K562 (cell line): Measurements from ENCODE around the gene PMVK. TPM values are rescaled to one million over a fixed set of nuclear protein-coding genes. Genes with fewer than 3 reads are reported as not detected.

Experiments used
- BHLHE40 ChIP-seq: IDR thresholded peaks from 2 replicates; pipeline ENCODE4 v1.6.1; 2011; ENCODE audit warnings: low read length, improper control_type of control experiment
- DMBX1 ChIP-seq: fragments of 250-450 bp; sonication (Bioruptor Pico); IDR thresholded peaks from 2 replicates; pipeline ENCODE4 v1.8.0; 2022; ENCODE audit warnings: inconsistent platforms, mild to moderate bottlenecking, moderate library complexity, borderline replicate concordance
- GTF2A2 ChIP-seq: IDR thresholded peaks from 2 replicates; pipeline ENCODE4 v1.6.1; 2016; ENCODE audit warnings: mild to moderate bottlenecking, missing genetic modification characterization, missing compliant biosample characterization
- HDAC3 ChIP-seq: fragments of 450-650 bp; IDR thresholded peaks from 2 replicates; pipeline ENCODE4 v1.6.1; 2018; ENCODE audit warnings: borderline replicate concordance, mild to moderate bottlenecking, moderate library complexity; ENCODE audit not compliant: partially characterized antibody
- MAZ ChIP-seq, 2 experiments: fragments of 450-650 bp in 1 of 2; sonication (generic) in 1 of 2; formaldehyde crosslinking; IDR thresholded peaks in 1 of 2; conservative IDR thresholded peaks in 1 of 2; 2 replicates each; pipeline versions ENCODE4 v1.4.0 to v1.5.0; 2020; ENCODE audit warnings: mild to moderate bottlenecking in 1 of 2, missing genetic modification reagents in 1 of 2
- NCOA4 ChIP-seq: fragments of 450-650 bp; IDR thresholded peaks from 2 replicates; pipeline ENCODE4 v1.6.1; 2018; ENCODE audit warnings: mild to moderate bottlenecking; ENCODE audit not compliant: partially characterized antibody
- NR2C2 ChIP-seq, 2 experiments: fragments of 200-800 bp in 1 of 2; sonication (Bioruptor generic) in 1 of 2; sonication (generic) in 1 of 2; formaldehyde crosslinking in 1 of 2; IDR thresholded peaks; 2 replicates each; pipeline versions ENCODE4 v1.6.1 to v1.8.0; 2016 to 2022; ENCODE audit warnings: mild to moderate bottlenecking in 1 of 2, missing compliant biosample characterization in 1 of 2, missing genetic modification characterization in 1 of 2, missing genetic modification reagents in 1 of 2
- SMARCA4 ChIP-seq: fragments of 450-650 bp; IDR thresholded peaks from 2 replicates; pipeline ENCODE4 v1.6.1; 2016
- TAF1 ChIP-seq: IDR thresholded peaks from 2 replicates; pipeline ENCODE4 v1.6.1; 2011; ENCODE audit warnings: mild to moderate bottlenecking, low read length, moderate library complexity; ENCODE audit not compliant: insufficient read depth, control insufficient read depth, severe bottlenecking; ENCODE audit errors: extremely low read depth
- TAF7 ChIP-seq: fragments of 450-650 bp; IDR thresholded peaks from 2 replicates; pipeline ENCODE4 v1.6.1; 2016; ENCODE audit warnings: missing genetic modification characterization, missing compliant biosample characterization
- TBL1XR1 ChIP-seq, 2 experiments: IDR thresholded peaks; 2 replicates each; pipeline ENCODE4 v1.6.1; 2012; ENCODE audit warnings: improper control_type of control experiment in 2 of 2, low read length in 2 of 2, mild to moderate bottlenecking in 1 of 2
- TBP ChIP-seq: optimal IDR thresholded peaks from 2 replicates; pipeline ENCODE3; 2011; ENCODE audit warnings: low read depth, low read length, improper control_type of control experiment
- U2AF1 ChIP-seq: fragments of 200-400 bp; formaldehyde crosslinking; optimal IDR thresholded peaks from 2 replicates; pipeline ENCODE3; 2017; ENCODE audit warnings: mild to moderate bottlenecking, low read depth, low read length, moderate library complexity
- ZEB2 ChIP-seq: fragments of 450-650 bp; IDR thresholded peaks from 2 replicates; pipeline ENCODE4 v1.6.1; 2016
- ZNF143 ChIP-seq: sonication (generic); formaldehyde crosslinking; IDR thresholded peaks from 2 replicates; pipeline ENCODE4 v1.9.0; 2022; ENCODE audit warnings: mild to moderate bottlenecking, missing genetic modification reagents
- ZNF584 ChIP-seq: fragments of 200-800 bp; sonication (Bioruptor generic); IDR thresholded peaks from 2 replicates; pipeline ENCODE4 v1.6.1; 2016; ENCODE audit warnings: low read depth, mild to moderate bottlenecking, missing genetic modification characterization, missing compliant biosample characterization
- ZNF589 ChIP-seq: fragments of 200-800 bp; sonication (Bioruptor generic); IDR thresholded peaks from 2 replicates; pipeline ENCODE4 v1.6.1; 2016; ENCODE audit warnings: low read depth, missing genetic modification characterization, missing compliant biosample characterization
- polyA plus RNA-seq, 8 experiments: library from polyadenylated mRNA; depleted of rRNA in 4 of 8; stranded (reverse) in 5 of 8; unstranded in 3 of 8; fragments of >200 nt; fragmentation: Nextera tagmentation in 2 of 8; fragmentation: Illumina TruSeq in 1 of 8; extraction: Ambion mirVana in 2 of 8; extraction: Trizol in 1 of 8; gene quantifications; 2 replicates each; pipeline versions ENCODE4 v1.2.1 to v1.2.3, GENCODE V29; 2011 to 2014; ENCODE audit warnings: inconsistent platforms in 1 of 8, missing spikeins in 1 of 8
- total RNA-seq, 7 experiments: library from RNA; depleted of rRNA in 6 of 7; stranded (reverse); fragments of >200 nt in 6 of 7; fragmentation: Illumina TruSeq in 2 of 7; extraction: Trizol in 2 of 7; gene quantifications; 2 replicates each; pipeline versions ENCODE4 v1.2.1 to v1.2.3, GENCODE V29; 2011 to 2021; ENCODE audit warnings: low replicate concordance in 1 of 7
- TF ChIP-seq, protein P1 (sequence below): fragments of 450-650 bp; IDR thresholded peaks from 2 replicates; pipeline ENCODE4 v1.6.1; 2017; ENCODE audit warnings: mild to moderate bottlenecking, moderate library complexity
- TF ChIP-seq, protein P2 (sequence below), 2 experiments: fragments of 450-650 bp; IDR thresholded peaks; 2 replicates each; pipeline ENCODE4 v1.6.1; 2016
- TF ChIP-seq, protein P3 (sequence below): fragments of 450-650 bp; formaldehyde crosslinking; IDR thresholded peaks from 2 replicates; pipeline ENCODE4 v1.4.0; 2020; ENCODE audit warnings: mild to moderate bottlenecking, moderate library complexity
- TF ChIP-seq, protein P4 (sequence below): IDR thresholded peaks from 2 replicates; pipeline ENCODE4 v1.6.1; 2016; ENCODE audit warnings: missing genetic modification characterization, missing compliant biosample characterization

Gene PMVK
- total and polyA plus RNA-seq, 9 of the 15 experiments (the other 6 are each of a cell fraction or from before 2014, with no cell fraction given): 1.1 to 15.3 (median 6.3) TPM

DNA sequence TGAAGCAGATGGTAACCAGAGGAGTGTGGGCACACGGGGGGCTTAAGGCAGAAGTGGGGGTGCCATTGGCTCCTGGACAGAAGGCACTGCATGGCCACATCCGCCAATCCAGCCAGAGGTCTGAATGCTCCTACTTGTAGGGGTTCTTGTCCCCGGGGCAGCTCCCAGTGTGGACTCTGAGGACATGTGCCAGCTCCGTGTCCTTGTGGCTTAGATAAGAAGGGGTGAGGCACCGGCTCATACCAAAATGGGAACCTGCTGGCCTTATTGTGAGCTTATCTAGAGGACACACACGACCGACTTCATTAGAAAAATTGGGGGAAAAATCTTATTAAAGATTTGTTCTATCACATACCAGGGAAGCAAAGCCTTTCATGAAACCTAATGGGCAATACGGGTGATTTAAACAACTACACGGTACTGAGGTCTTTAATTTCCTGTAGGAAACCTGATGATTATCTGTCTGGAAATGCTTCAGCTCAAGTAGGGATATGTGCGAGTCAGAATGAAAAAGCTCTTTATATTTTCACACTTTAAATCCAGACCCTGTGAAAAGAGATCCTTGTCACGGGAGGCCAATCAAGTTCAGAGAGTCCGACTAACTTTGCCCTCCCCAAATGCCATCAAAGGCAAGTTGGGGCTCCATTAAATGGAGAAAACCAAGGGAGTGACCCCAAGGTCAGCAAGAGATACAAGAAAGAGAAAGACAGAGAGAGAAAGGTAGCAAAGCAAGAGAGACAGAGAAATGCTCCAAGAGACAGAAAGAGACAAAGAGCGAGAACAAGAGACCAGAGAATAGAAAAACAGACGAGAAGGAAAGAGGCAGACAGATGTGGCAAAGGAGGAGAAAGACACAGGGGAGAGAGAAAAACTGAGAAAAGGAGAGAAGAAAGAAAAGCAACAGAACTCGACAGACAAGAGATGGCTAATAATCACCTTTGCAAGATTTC is 52.3 kb downstream of the PMVK start (continued):
- TF ChIP-seq, protein P1, sequence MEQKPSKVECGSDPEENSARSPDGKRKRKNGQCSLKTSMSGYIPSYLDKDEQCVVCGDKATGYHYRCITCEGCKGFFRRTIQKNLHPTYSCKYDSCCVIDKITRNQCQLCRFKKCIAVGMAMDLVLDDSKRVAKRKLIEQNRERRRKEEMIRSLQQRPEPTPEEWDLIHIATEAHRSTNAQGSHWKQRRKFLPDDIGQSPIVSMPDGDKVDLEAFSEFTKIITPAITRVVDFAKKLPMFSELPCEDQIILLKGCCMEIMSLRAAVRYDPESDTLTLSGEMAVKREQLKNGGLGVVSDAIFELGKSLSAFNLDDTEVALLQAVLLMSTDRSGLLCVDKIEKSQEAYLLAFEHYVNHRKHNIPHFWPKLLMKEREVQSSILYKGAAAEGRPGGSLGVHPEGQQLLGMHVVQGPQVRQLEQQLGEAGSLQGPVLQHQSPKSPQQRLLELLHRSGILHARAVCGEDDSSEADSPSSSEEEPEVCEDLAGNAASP: no peak
- TF ChIP-seq ZNF143 (no peak), HDAC3 (peak; percentile 15), TBL1XR1 (IDR thresholded peaks at IDR 0.05; ENCODE audit: low read length in 2 of 2) (0 out of 4 replicates have a peak, but pooled peaks of 1 of the 2 experiments have one; percentile 23), U2AF1 (no peak), NCOA4 (no peak), TBP (no peak), SMARCA4 (peak; percentile 83), MAZ (CRISPR knock-in tag; conservative IDR thresholded peaks at IDR 0.05 in 1 of 2, IDR thresholded peaks at IDR 0.05 in 1 of 2) (no peak), NR2C2 (CRISPR knock-in tag; IDR thresholded peaks at IDR 0.05) (no peak), NR2C2 (tag; IDR thresholded peaks at IDR 0.05) (peak; percentile 4; the same call in 1 of the 2 replicates), DMBX1 (peak; percentile 33), ZNF589 (CRISPR knock-in tag) (no peak), TAF1 (no peak), ZEB2 (no peak), GTF2A2 (no peak), ZNF584 (0 out of 2 replicates have a peak, but pooled peaks have one; percentile 32), BHLHE40 (peak; percentile 85), TAF7 (tag) (no peak)
- TF ChIP-seq, protein P2, sequence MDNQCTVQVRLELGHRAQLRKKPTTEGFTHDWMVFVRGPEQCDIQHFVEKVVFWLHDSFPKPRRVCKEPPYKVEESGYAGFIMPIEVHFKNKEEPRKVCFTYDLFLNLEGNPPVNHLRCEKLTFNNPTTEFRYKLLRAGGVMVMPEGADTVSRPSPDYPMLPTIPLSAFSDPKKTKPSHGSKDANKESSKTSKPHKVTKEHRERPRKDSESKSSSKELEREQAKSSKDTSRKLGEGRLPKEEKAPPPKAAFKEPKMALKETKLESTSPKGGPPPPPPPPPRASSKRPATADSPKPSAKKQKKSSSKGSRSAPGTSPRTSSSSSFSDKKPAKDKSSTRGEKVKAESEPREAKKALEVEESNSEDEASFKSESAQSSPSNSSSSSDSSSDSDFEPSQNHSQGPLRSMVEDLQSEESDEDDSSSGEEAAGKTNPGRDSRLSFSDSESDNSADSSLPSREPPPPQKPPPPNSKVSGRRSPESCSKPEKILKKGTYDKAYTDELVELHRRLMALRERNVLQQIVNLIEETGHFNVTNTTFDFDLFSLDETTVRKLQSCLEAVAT (IDR thresholded peaks at IDR 0.05): 0 out of 4 replicates have a peak, but pooled peaks of 1 of the 2 experiments have one; percentile 41
- TF ChIP-seq, protein P3, sequence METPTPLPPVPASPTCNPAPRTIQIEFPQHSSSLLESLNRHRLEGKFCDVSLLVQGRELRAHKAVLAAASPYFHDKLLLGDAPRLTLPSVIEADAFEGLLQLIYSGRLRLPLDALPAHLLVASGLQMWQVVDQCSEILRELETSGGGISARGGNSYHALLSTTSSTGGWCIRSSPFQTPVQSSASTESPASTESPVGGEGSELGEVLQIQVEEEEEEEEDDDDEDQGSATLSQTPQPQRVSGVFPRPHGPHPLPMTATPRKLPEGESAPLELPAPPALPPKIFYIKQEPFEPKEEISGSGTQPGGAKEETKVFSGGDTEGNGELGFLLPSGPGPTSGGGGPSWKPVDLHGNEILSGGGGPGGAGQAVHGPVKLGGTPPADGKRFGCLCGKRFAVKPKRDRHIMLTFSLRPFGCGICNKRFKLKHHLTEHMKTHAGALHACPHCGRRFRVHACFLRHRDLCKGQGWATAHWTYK (CRISPR knock-in tag): 0 out of 2 replicates have a peak, but pooled peaks have one; percentile 41
- TF ChIP-seq, protein P4, sequence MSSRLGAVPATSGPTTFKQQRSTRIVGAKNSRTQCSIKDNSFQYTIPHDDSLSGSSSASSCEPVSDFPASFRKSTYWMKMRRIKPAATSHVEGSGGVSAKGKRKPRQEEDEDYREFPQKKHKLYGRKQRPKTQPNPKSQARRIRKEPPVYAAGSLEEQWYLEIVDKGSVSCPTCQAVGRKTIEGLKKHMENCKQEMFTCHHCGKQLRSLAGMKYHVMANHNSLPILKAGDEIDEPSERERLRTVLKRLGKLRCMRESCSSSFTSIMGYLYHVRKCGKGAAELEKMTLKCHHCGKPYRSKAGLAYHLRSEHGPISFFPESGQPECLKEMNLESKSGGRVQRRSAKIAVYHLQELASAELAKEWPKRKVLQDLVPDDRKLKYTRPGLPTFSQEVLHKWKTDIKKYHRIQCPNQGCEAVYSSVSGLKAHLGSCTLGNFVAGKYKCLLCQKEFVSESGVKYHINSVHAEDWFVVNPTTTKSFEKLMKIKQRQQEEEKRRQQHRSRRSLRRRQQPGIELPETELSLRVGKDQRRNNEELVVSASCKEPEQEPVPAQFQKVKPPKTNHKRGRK: peak; percentile 89
